ENCODE data around the gene MRPS18B. TPM values are rescaled to one million over a fixed set of nuclear protein-coding genes. Genes with fewer than 3 reads are reported as not detected.
A peak's percentile ranks its signal among the peaks of the same experiment; 100 is the strongest.

MRPS18B gene
- total RNA-seq, result 10 to 100 TPM; 35.7 to 67.4 (median 43.0) TPM

- peak; percentile 84 for DNase-seq (ENCODE audit: low spot score)
- no peak for TF ChIP-seq CTCF (IDR thresholded peaks at IDR 0.05)
- peak; percentile 94 for ATAC-seq (ENCODE audit: low FRiP score)
Observed at GRCh38 chr6:30617565-30618269, at the start of gene MRPS18B. Gene MRPS18B, plus strand, starts transcription at chr6:30617840. Its CDS starts 26 bp downstream, at chr6:30617866.

- TF ChIP-seq CTCF (IDR thresholded peaks at IDR 0.05), result no peak
- ATAC-seq (ENCODE audit: low FRiP score) (no peak), DNase-seq (ENCODE audit: low spot score) (no peak)
Observed at GRCh38 chr6:30568245-30568644, 49.4 kb upstream of the MRPS18B start.

- TF ChIP-seq CTCF (IDR thresholded peaks at IDR 0.05), result no peak
- DNase-seq (ENCODE audit: low spot score), result no peak
- peak; percentile 3 for ATAC-seq (ENCODE audit: low FRiP score)
Observed at GRCh38 chr6:30570263-30570662, 47.4 kb upstream of the MRPS18B start.

- DNase-seq (ENCODE audit: low spot score) (no peak), ATAC-seq (ENCODE audit: low FRiP score) (peak; percentile 22)
- TF ChIP-seq CTCF (IDR thresholded peaks at IDR 0.05), result no peak
Observed at GRCh38 chr6:30570740-30571074, 46.9 kb upstream of the MRPS18B start.

- no peak for TF ChIP-seq CTCF (IDR thresholded peaks at IDR 0.05)
- ATAC-seq (ENCODE audit: low FRiP score) (peak; percentile 97), DNase-seq (ENCODE audit: low spot score) (peak; percentile 91)
Observed at GRCh38 chr6:30571075-30571761, 46.4 kb upstream of the MRPS18B start, which contains the start of gene ABCF1. Gene ABCF1, plus strand, starts transcription at chr6:30571442. Its CDS starts 46 bp downstream, at chr6:30571488.

- peak; percentile 19 for ATAC-seq (ENCODE audit: low FRiP score)
- DNase-seq (ENCODE audit: low spot score), result no peak
- TF ChIP-seq CTCF (IDR thresholded peaks at IDR 0.05), result no peak
Observed at GRCh38 chr6:30571762-30572082, 45.9 kb upstream of the MRPS18B start.

- ATAC-seq (ENCODE audit: low FRiP score), result no peak
- no peak for TF ChIP-seq CTCF (IDR thresholded peaks at IDR 0.05)
- no peak for DNase-seq (ENCODE audit: low spot score)
Observed at GRCh38 chr6:30572148-30572547, 45.5 kb upstream of the MRPS18B start.

Measured in omental fat pad (tissue), 4 donors.